ENCODE results near the gene PRUNE2.
"Not testable (repeated sequence)": the region's sequence is repeated elsewhere in the genome, so short reads cannot be mapped to it uniquely, and the experiment has no call there.

Gene PRUNE2

GRCh38 chr9:76603931-76604570 is 301.9 kb downstream of the PRUNE2 start:
- DNase-seq (ENCODE audit: extremely low read depth, low read depth), result no peak
- no peak for TF ChIP-seq CTCF (IDR thresholded peaks at IDR 0.05; ENCODE audit: low read depth, low read length)

- no peak for TF ChIP-seq CTCF (IDR thresholded peaks at IDR 0.05; ENCODE audit: low read depth, low read length)
- DNase-seq (ENCODE audit: extremely low read depth, low read depth), result no peak
These were observed 302.4 kb downstream of the PRUNE2 start for GRCh38 chr9:76603448-76603895.

- DNase-seq (ENCODE audit: extremely low read depth, low read depth), result no peak
- no peak for TF ChIP-seq CTCF (IDR thresholded peaks at IDR 0.05; ENCODE audit: low read depth, low read length)
These were observed 303.7 kb downstream of the PRUNE2 start for GRCh38 chr9:76602199-76602598.

GRCh38 chr9:76600007-76600615 is 305.8 kb downstream of the PRUNE2 start:
- DNase-seq (ENCODE audit: extremely low read depth, low read depth), result no peak

GRCh38 chr9:76598981-76599380 is 306.9 kb downstream of the PRUNE2 start:
- no peak for DNase-seq (ENCODE audit: extremely low read depth, low read depth)
- no peak for TF ChIP-seq CTCF (IDR thresholded peaks at IDR 0.05; ENCODE audit: low read depth, low read length)

More at GRCh38 chr9:76600007-76600615, 305.8 kb downstream of the PRUNE2 start:
- no peak for TF ChIP-seq CTCF (IDR thresholded peaks at IDR 0.05; ENCODE audit: low read depth, low read length)

GRCh38 chr9:76595645-76596044 is 310.3 kb downstream of the PRUNE2 start:
- DNase-seq (ENCODE audit: extremely low read depth, low read depth), result no peak
- TF ChIP-seq CTCF (IDR thresholded peaks at IDR 0.05; ENCODE audit: low read depth, low read length), result no peak

- no peak for DNase-seq (ENCODE audit: extremely low read depth, low read depth)
- TF ChIP-seq CTCF (IDR thresholded peaks at IDR 0.05; ENCODE audit: low read depth, low read length), result no peak
These were observed 311.0 kb downstream of the PRUNE2 start for GRCh38 chr9:76594764-76595424.

- not testable (repeated sequence) for DNase-seq (ENCODE audit: extremely low read depth, low read depth)
These were observed 311.8 kb downstream of the PRUNE2 start for GRCh38 chr9:76593961-76594735.

Measured in AG09319 (cell line).